A549 (cell line): ENCODE measurements around the gene GRAMD2A. TPM values are rescaled to one million over a fixed set of nuclear protein-coding genes. Genes with fewer than 3 reads are reported as not detected.

ENCODE experiments used
- ATAC-seq, 2 experiments: fragments of 200-7000 bp in 1 of 2; fragments of >200 bp in 1 of 2; cut with Nextera tagmentation in 1 of 2; cut with Tn5 transposase in 1 of 2; 3 replicates each; pipeline versions ENCODE4 v1.8.0 to v1.9.1; 2018 to 2020; ENCODE audit warnings: mild to moderate bottlenecking in 1 of 2, moderate library complexity in 1 of 2
- CTCF ChIA-PET: fragments of 300-600 bp; sonication (Branson Sonifier 250); formaldehyde crosslinking; extraction: SDS; loops from one replicate; lab custom pipeline; 2021; ENCODE audit warnings: antibody characterized with exemption, inconsistent platforms; lab: Yijun Ruan, JAX
- POLR2A ChIA-PET: fragments of 350-600 bp; formaldehyde crosslinking; extraction: SDS; loops from one replicate; lab custom pipeline; 2021; ENCODE audit warnings: antibody characterized with exemption, inconsistent platforms; lab: Yijun Ruan, JAX
- DNase-seq, 2 experiments: peaks; one replicate each; pipeline versions ENCODE4 v3.0.0 to v3.0.0-alpha.2; 2011 to 2016; ENCODE audit warnings: low read depth in 1 of 2, low spot score in 1 of 2
- FAIRE-seq: peaks from 2 replicates; lab custom pipeline; 2011; peaks lifted over from hg19 to GRCh38; lab: Jason Lieb, UNC
- H3K27ac ChIP-seq, 2 experiments: fragments of >200 bp; sonication (Bioruptor Twin); formaldehyde crosslinking; 3 replicates each; pipeline ENCODE4 v1.5.1; 2016 to 2017
- H3K4me1 ChIP-seq: fragments of >200 bp; sonication (Bioruptor Twin); formaldehyde crosslinking; 3 replicates; pipeline ENCODE4 v1.6.1; 2016
- H3K4me2 ChIP-seq: fragments of >200 bp; sonication (Bioruptor Twin); formaldehyde crosslinking; 3 replicates; pipeline ENCODE4 v1.6.1; 2016
- H3K4me3 ChIP-seq: fragments of >200 bp; sonication (Bioruptor Twin); formaldehyde crosslinking; 3 replicates; pipeline ENCODE4 v1.5.1; 2016
- H3K9me3 ChIP-seq: fragments of >200 bp; sonication (Bioruptor Twin); formaldehyde crosslinking; 3 replicates; pipeline ENCODE4 v1.6.1; 2016
- BHLHE40 ChIP-seq: IDR thresholded peaks from 2 replicates; pipeline ENCODE4 v1.6.1; 2012; ENCODE audit warnings: low read depth, low read length, inconsistent platforms
- CBX2 ChIP-seq: fragments of 200-600 bp; sonication (generic); IDR thresholded peaks from 2 replicates; pipeline ENCODE4 v1.6.1; 2016; ENCODE audit warnings: low read depth, mild to moderate bottlenecking, borderline replicate concordance
- CEBPB ChIP-seq, 2 experiments: fragments of >200 bp in 1 of 2; sonication (Bioruptor Twin) in 1 of 2; formaldehyde crosslinking in 1 of 2; IDR thresholded peaks; 2 replicates each; pipeline ENCODE4 v1.6.1; 2012 to 2016
- CHD2 ChIP-seq: fragments of 150-350 bp; IDR thresholded peaks from 2 replicates; pipeline ENCODE4 v1.6.1; 2014; ENCODE audit warnings: low read length; ENCODE audit not compliant: partially characterized antibody
- CHD4 ChIP-seq: fragments of 200-600 bp; sonication (generic); IDR thresholded peaks from 2 replicates; pipeline ENCODE4 v1.6.1; 2016; ENCODE audit warnings: antibody characterized with exemption, mild to moderate bottlenecking, borderline replicate concordance
- EHF ChIP-seq: fragments of 250-450 bp; sonication (Bioruptor Pico); IDR thresholded peaks from 2 replicates; pipeline ENCODE4 v1.5.0; 2020; ENCODE audit warnings: mild to moderate bottlenecking
- EHMT2 ChIP-seq: fragments of 200-600 bp; sonication (generic); IDR thresholded peaks from 2 replicates; pipeline ENCODE4 v1.6.1; 2016; ENCODE audit warnings: antibody characterized with exemption, low read depth, mild to moderate bottlenecking, moderate library complexity
- ESRRA ChIP-seq: fragments of 150-350 bp; IDR thresholded peaks from 2 replicates; pipeline ENCODE4 v1.6.1; 2014; ENCODE audit warnings: mild to moderate bottlenecking, low read length, borderline replicate concordance
- FOSB ChIP-seq: fragments of 250-450 bp; sonication (Bioruptor Pico); IDR thresholded peaks from 2 replicates; pipeline ENCODE4 v1.5.0; 2020; ENCODE audit warnings: mild to moderate bottlenecking, moderate library complexity
- FOXS1 ChIP-seq: fragments of 250-450 bp; sonication (Bioruptor Pico); IDR thresholded peaks from 2 replicates; pipeline ENCODE4 v1.5.0; 2020; ENCODE audit warnings: mild to moderate bottlenecking, moderate library complexity
- GATA3 ChIP-seq: IDR thresholded peaks from 2 replicates; pipeline ENCODE4 v1.6.1; 2012; ENCODE audit warnings: borderline replicate concordance
- HEYL ChIP-seq: fragments of 250-450 bp; sonication (Bioruptor Pico); IDR thresholded peaks from 2 replicates; pipeline ENCODE4 v1.8.0; 2021; ENCODE audit warnings: mild to moderate bottlenecking, moderate library complexity
- JUNB ChIP-seq: fragments of >200 bp; sonication (Bioruptor Twin); formaldehyde crosslinking; IDR thresholded peaks from 2 replicates; pipeline ENCODE4 v1.6.1; 2016
- MAZ ChIP-seq: fragments of 150-350 bp; IDR thresholded peaks from 2 replicates; pipeline ENCODE4 v1.6.1; 2014; ENCODE audit warnings: antibody characterized with exemption, low read depth, low read length, borderline replicate concordance
- NPAS2 ChIP-seq: fragments of 250-450 bp; sonication (Bioruptor Pico); IDR thresholded peaks from 2 replicates; pipeline ENCODE4 v1.8.0; 2022; ENCODE audit warnings: mild to moderate bottlenecking, moderate library complexity, borderline replicate concordance
- NR3C1 ChIP-seq: fragments of >200 bp; sonication (Bioruptor Twin); formaldehyde crosslinking; IDR thresholded peaks from 3 replicates; pipeline ENCODE4 v1.6.1; 2017
- PHF8 ChIP-seq: fragments of 200-600 bp; sonication (generic); IDR thresholded peaks from 2 replicates; pipeline ENCODE4 v1.6.1; 2016; ENCODE audit warnings: low read depth, mild to moderate bottlenecking, antibody characterized with exemption, moderate library complexity, borderline replicate concordance
- POLR2A ChIP-seq: IDR thresholded peaks from 2 replicates; pipeline ENCODE4 v1.6.1; 2012; ENCODE audit warnings: mild to moderate bottlenecking, low read length
- POLR2AphosphoS2 ChIP-seq: conservative IDR thresholded peaks from 2 replicates; pipeline ENCODE4 v1.6.1; 2012; ENCODE audit warnings: low read length, improper control_type of control experiment, inconsistent platforms
- WGBS: methylation state at CpG from one replicate; pipeline ENCODE4 v1.1.6; 2017; ENCODE audit errors: missing lambda C conversion rate; 5-methylcytosine and 5-hydroxymethylcytosine counted together
- polyA plus RNA-seq, 4 experiments: library from polyadenylated mRNA; depleted of rRNA in 3 of 4; stranded (reverse); fragments of >200 nt; fragmentation: RNase III in 1 of 4; extraction: RNeasy Plus Mini Kit Qiagen cat#74134 plus additional on column Dnase treatment in 1 of 4; gene quantifications; 2 replicates in 3 of 4; 3 replicates in 1 of 4; pipeline ENCODE4 v1.2.3, GENCODE V29; 2011 to 2017
- TF ChIP-seq, protein P1 (sequence below): fragments of >200 bp; sonication (Bioruptor Twin); formaldehyde crosslinking; IDR thresholded peaks from 3 replicates; pipeline ENCODE4 v1.6.1; 2016
- TF ChIP-seq, protein P2 (sequence below): fragments of 450-650 bp; IDR thresholded peaks from 2 replicates; pipeline ENCODE4 v1.6.1; 2014; ENCODE audit warnings: antibody characterized with exemption
- TF ChIP-seq, protein P3 (sequence below): IDR thresholded peaks from 2 replicates; pipeline ENCODE4 v1.6.1; 2012

Gene GRAMD2A
- polyA plus RNA-seq, 2 of the 4 experiments (the other 2 are of a cell fraction): 0.41 TPM; not detected in 1

DNA sequence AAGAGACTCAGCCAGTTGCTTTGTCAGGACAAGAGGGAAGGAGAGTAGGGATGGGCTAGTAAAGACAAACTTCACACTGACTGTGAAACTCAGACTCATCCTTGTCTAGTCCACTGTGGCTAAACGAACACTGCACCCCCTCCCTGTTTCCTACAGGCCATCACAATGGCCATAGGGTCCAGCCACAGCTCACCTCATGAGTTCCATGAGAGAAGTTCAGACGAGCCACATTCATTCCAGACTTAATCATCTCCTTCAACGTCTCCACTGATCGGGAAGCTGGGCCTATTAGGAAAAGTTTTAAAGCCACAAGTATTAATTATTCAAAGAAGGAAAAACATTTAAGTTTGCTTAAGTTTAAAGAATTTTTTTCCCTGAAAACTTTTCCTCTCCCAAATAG lies 19.6 kb upstream of the GRAMD2A start:
- WGBS: 62% methylated on average over 4 of the region's 4 CpGs
- FAIRE-seq (no peak), ATAC-seq (peak in 1 of 2 experiments; percentile 14; a peak in 1 of 6 replicates), DNase-seq (no peak)
- Histone ChIP-seq H3K4me3 (no peak overlapping the region), H3K4me1 (peaks cover 65% of the 10 kb centered on the region), H3K4me2 (no peak overlapping the region), H3K27ac (0 out of 6 replicates have a peak overlapping the region, but pooled peaks of 1 of the 2 experiments have one; percentile 2), H3K9me3 (no peaks in the 10 kb centered on the region)
- ChIA-PET CTCF (interaction anchor here (1.5 to 31.1 kb wide), 6 partner anchors 9 to 465 kb away, joined by 3 to 644 read pairs (median 5); partner anchors contain the start of genes GRAMD2A and PKM), POLR2A (interaction anchor here (0.7 to 0.8 kb wide), 2 partner anchors 9 to 11 kb away, joined by 3 to 5 read pairs; no protein-coding TSS in a partner anchor)
- TF ChIP-seq FOXS1 (CRISPR knock-in tag) (no peak), EHMT2 (no peak), POLR2AphosphoS2 (no peak), POLR2A (no peak), GATA3 (no peak), BHLHE40 (no peak), CBX2 (no peak), JUNB (no peak), CEBPB (IDR thresholded peaks at IDR 0.05) (no peak), ESRRA (no peak), MAZ (no peak)
- TF ChIP-seq, protein P1, sequence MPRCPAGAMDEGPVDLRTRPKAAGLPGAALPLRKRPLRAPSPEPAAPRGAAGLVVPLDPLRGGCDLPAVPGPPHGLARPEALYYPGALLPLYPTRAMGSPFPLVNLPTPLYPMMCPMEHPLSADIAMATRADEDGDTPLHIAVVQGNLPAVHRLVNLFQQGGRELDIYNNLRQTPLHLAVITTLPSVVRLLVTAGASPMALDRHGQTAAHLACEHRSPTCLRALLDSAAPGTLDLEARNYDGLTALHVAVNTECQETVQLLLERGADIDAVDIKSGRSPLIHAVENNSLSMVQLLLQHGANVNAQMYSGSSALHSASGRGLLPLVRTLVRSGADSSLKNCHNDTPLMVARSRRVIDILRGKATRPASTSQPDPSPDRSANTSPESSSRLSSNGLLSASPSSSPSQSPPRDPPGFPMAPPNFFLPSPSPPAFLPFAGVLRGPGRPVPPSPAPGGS: no peak
- TF ChIP-seq, protein P2, sequence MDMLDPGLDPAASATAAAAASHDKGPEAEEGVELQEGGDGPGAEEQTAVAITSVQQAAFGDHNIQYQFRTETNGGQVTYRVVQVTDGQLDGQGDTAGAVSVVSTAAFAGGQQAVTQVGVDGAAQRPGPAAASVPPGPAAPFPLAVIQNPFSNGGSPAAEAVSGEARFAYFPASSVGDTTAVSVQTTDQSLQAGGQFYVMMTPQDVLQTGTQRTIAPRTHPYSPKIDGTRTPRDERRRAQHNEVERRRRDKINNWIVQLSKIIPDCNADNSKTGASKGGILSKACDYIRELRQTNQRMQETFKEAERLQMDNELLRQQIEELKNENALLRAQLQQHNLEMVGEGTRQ: no peak

DNA sequence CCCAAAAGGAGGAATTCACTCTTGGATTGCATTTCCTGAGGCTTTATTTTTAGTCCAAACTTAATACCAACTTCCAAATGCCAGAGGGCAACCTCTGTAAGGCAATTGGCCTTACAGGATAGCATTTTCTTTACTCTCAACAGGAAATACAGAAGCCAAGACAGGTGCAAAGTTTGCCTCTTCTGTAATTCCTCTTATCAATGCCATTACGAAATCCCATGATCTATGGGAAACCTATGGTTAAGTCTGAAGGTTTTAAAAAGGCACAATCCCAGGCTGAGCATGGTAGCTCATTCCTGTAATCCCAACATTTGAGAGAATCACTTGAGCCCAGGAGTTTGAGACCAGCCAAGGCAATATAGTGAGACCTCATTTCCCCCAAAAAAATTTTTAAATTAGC lies 18.5 kb upstream of the GRAMD2A start:
- no peak for TF ChIP-seq FOSB (CRISPR knock-in tag)
- TF ChIP-seq CHD2: no peak
- TF ChIP-seq EHF (CRISPR knock-in tag): no peak
- TF ChIP-seq NPAS2 (CRISPR knock-in tag): no peak
- TF ChIP-seq CHD4: no peak
- no peak for TF ChIP-seq HEYL (CRISPR knock-in tag)
- no peak for TF ChIP-seq CEBPB (IDR thresholded peaks at IDR 0.05)
- TF ChIP-seq PHF8: no peak
- TF ChIP-seq ESRRA: no peak
- TF ChIP-seq, protein P3, sequence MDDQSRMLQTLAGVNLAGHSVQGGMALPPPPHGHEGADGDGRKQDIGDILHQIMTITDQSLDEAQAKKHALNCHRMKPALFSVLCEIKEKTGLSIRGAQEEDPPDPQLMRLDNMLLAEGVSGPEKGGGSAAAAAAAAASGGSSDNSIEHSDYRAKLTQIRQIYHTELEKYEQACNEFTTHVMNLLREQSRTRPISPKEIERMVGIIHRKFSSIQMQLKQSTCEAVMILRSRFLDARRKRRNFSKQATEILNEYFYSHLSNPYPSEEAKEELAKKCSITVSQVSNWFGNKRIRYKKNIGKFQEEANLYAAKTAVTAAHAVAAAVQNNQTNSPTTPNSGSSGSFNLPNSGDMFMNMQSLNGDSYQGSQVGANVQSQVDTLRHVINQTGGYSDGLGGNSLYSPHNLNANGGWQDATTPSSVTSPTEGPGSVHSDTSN: no peak
- TF ChIP-seq NR3C1: no peak
- TF ChIP-seq, all 56 proteins: peak for 0
- CTCF ChIA-PET: interaction anchor here (1.7 to 31.1 kb wide), 4 partner anchors 8 to 463 kb away, joined by 4 to 644 read pairs (median 325); partner anchors contain the start of genes GRAMD2A and PKM
- Histone ChIP-seq H3K9me3 (no peaks in the 10 kb centered on the region), H3K4me3 (no peak overlapping the region), H3K4me1 (peaks cover 54% of the 10 kb centered on the region), H3K27ac (peak overlapping the region in 1 of 2 experiments; percentile 32; a peak in 1 of 6 replicates), H3K4me2 (no peak overlapping the region)
- no peak for ATAC-seq
- POLR2A ChIA-PET: interaction anchor here (1.0 to 2.2 kb wide), 2 partner anchors 9 to 11 kb away, joined by 3 to 8 read pairs; no protein-coding TSS in a partner anchor
- no peak for FAIRE-seq
- no peak for DNase-seq
- WGBS: 88% methylated on average over 1 of the region's 1 CpG
